ENCODE results near the gene CDS2.

The CDS2 gene

GRCh38 chr20:5184684-5185083, 57.9 kb downstream of the CDS2 start:
- H3K4me1 ChIP-seq (ENCODE audit: control insufficient read depth, low read depth, low read length) = no peaks in the 10 kb centered on the region
- H2BK15ac ChIP-seq (replicated peaks; ENCODE audit: low read depth) = no peak overlapping the region
- no CpG with 5 or more reads among the region's 1 CpG for WGBS (ENCODE audit: extremely low coverage, insufficient coverage, low lambda C conversion rate)
- no peak overlapping the region for H3K18ac ChIP-seq (ENCODE audit: low read length)
- H3K4ac ChIP-seq (ENCODE audit: low read depth, low read length) = no peak overlapping the region
- no peak overlapping the region for H4K8ac ChIP-seq (ENCODE audit: low read depth, low read length)
- H3K27me3 ChIP-seq (ENCODE audit: insufficient read depth, low read length, poor library complexity) = no peaks in the 10 kb centered on the region
- no peak overlapping the region for H4K5ac ChIP-seq (ENCODE audit: low read length)
- H3K79me2 ChIP-seq (ENCODE audit: control insufficient read depth, insufficient read depth, low read length) = no peaks in the 10 kb centered on the region
- no peak overlapping the region for H3K56ac ChIP-seq (ENCODE audit: low read length)
- no peak overlapping the region for H3K27ac ChIP-seq (ENCODE audit: low read depth, low read length)
- H2BK120ac ChIP-seq (ENCODE audit: low read depth, low read length) = no peak overlapping the region
- no peaks in the 10 kb centered on the region for H3K79me1 ChIP-seq (ENCODE audit: low read length)
- H2BK5ac ChIP-seq (ENCODE audit: low read length) = no peak overlapping the region
- no peak for DNase-seq
- no peak overlapping the region for H3K4me3 ChIP-seq (ENCODE audit: low read length)
- H3K23ac ChIP-seq (ENCODE audit: low read length) = no peak overlapping the region
- H2AK5ac ChIP-seq (ENCODE audit: low read length) = no peak overlapping the region
- H3K36me3 ChIP-seq (ENCODE audit: control insufficient read depth, insufficient read depth, low read length) = peaks cover 3% of the 10 kb centered on the region
- H3K9ac ChIP-seq (ENCODE audit: low read length) = no peak overlapping the region
- H3K4me2 ChIP-seq (ENCODE audit: low read length) = no peak overlapping the region

GRCh38 chr20:5187122-5187521, 60.3 kb downstream of the CDS2 start:
- Histone ChIP-seq H2BK5ac (ENCODE audit: low read length) (no peak overlapping the region), H3K18ac (ENCODE audit: low read length) (no peak overlapping the region), H3K79me1 (ENCODE audit: low read length) (no peaks in the 10 kb centered on the region), H2BK120ac (ENCODE audit: low read depth, low read length) (no peak overlapping the region), H3K27me3 (ENCODE audit: insufficient read depth, low read length, poor library complexity) (no peaks in the 10 kb centered on the region), H2BK15ac (replicated peaks; ENCODE audit: low read depth) (no peak overlapping the region), H3K4me1 (ENCODE audit: control insufficient read depth, low read depth, low read length) (no peaks in the 10 kb centered on the region), H3K27ac (ENCODE audit: low read depth, low read length) (no peak overlapping the region), H3K9ac (ENCODE audit: low read length) (no peak overlapping the region), H3K79me2 (ENCODE audit: control insufficient read depth, insufficient read depth, low read length) (no peaks in the 10 kb centered on the region), H4K8ac (ENCODE audit: low read depth, low read length) (no peak overlapping the region), H3K4ac (ENCODE audit: low read depth, low read length) (no peak overlapping the region), H4K5ac (ENCODE audit: low read length) (no peak overlapping the region), H3K4me3 (ENCODE audit: low read length) (no peak overlapping the region), H3K56ac (ENCODE audit: low read length) (no peak overlapping the region), H3K36me3 (ENCODE audit: control insufficient read depth, insufficient read depth, low read length) (peaks cover 7% of the 10 kb centered on the region), H3K4me2 (ENCODE audit: low read length) (no peak overlapping the region), H3K23ac (ENCODE audit: low read length) (no peak overlapping the region), H2AK5ac (ENCODE audit: low read length) (no peak overlapping the region)
- no peak for DNase-seq
- no CpG with 5 or more reads among the region's 3 CpGs for WGBS (ENCODE audit: extremely low coverage, insufficient coverage, low lambda C conversion rate)

GRCh38 chr20:5188736-5189135, 61.9 kb downstream of the CDS2 start:
- no peak for DNase-seq
- Histone ChIP-seq H3K18ac (ENCODE audit: low read length) (no peak overlapping the region), H2BK15ac (replicated peaks; ENCODE audit: low read depth) (no peak overlapping the region), H3K56ac (ENCODE audit: low read length) (no peak overlapping the region), H3K79me1 (ENCODE audit: low read length) (no peaks in the 10 kb centered on the region), H3K9ac (ENCODE audit: low read length) (no peak overlapping the region), H3K27me3 (ENCODE audit: insufficient read depth, low read length, poor library complexity) (no peaks in the 10 kb centered on the region), H2BK120ac (ENCODE audit: low read depth, low read length) (no peak overlapping the region), H3K4me3 (ENCODE audit: low read length) (no peak overlapping the region), H3K4me2 (ENCODE audit: low read length) (no peak overlapping the region), H4K5ac (ENCODE audit: low read length) (no peak overlapping the region), H3K23ac (ENCODE audit: low read length) (no peak overlapping the region), H3K79me2 (ENCODE audit: control insufficient read depth, insufficient read depth, low read length) (no peaks in the 10 kb centered on the region), H4K8ac (ENCODE audit: low read depth, low read length) (no peak overlapping the region), H3K36me3 (ENCODE audit: control insufficient read depth, insufficient read depth, low read length) (peaks cover 7% of the 10 kb centered on the region), H2AK5ac (ENCODE audit: low read length) (no peak overlapping the region), H2BK5ac (ENCODE audit: low read length) (no peak overlapping the region), H3K4ac (ENCODE audit: low read depth, low read length) (no peak overlapping the region), H3K27ac (ENCODE audit: low read depth, low read length) (no peak overlapping the region), H3K4me1 (ENCODE audit: control insufficient read depth, low read depth, low read length) (no peaks in the 10 kb centered on the region)
- WGBS (ENCODE audit: extremely low coverage, insufficient coverage, low lambda C conversion rate) = no CpG with 5 or more reads among the region's 7 CpGs

GRCh38 chr20:5189917-5190316, 63.1 kb downstream of the CDS2 start:
- H3K9ac ChIP-seq (ENCODE audit: low read length) = no peak overlapping the region
- H3K36me3 ChIP-seq (ENCODE audit: control insufficient read depth, insufficient read depth, low read length) = peaks cover 7% of the 10 kb centered on the region
- no peak overlapping the region for H2BK15ac ChIP-seq (replicated peaks; ENCODE audit: low read depth)
- H2BK120ac ChIP-seq (ENCODE audit: low read depth, low read length) = no peak overlapping the region
- no peak overlapping the region for H4K5ac ChIP-seq (ENCODE audit: low read length)
- no peaks in the 10 kb centered on the region for H3K79me1 ChIP-seq (ENCODE audit: low read length)
- no peaks in the 10 kb centered on the region for H3K27me3 ChIP-seq (ENCODE audit: insufficient read depth, low read length, poor library complexity)
- H3K18ac ChIP-seq (ENCODE audit: low read length) = no peak overlapping the region
- no CpG with 5 or more reads among the region's 6 CpGs for WGBS (ENCODE audit: extremely low coverage, insufficient coverage, low lambda C conversion rate)
- no peak overlapping the region for H3K4me3 ChIP-seq (ENCODE audit: low read length)
- no peak overlapping the region for H3K56ac ChIP-seq (ENCODE audit: low read length)
- H3K27ac ChIP-seq (ENCODE audit: low read depth, low read length) = no peak overlapping the region
- no peak overlapping the region for H4K8ac ChIP-seq (ENCODE audit: low read depth, low read length)
- H3K4ac ChIP-seq (ENCODE audit: low read depth, low read length) = no peak overlapping the region
- no peaks in the 10 kb centered on the region for H3K4me1 ChIP-seq (ENCODE audit: control insufficient read depth, low read depth, low read length)
- H3K79me2 ChIP-seq (ENCODE audit: control insufficient read depth, insufficient read depth, low read length) = no peaks in the 10 kb centered on the region
- no peak overlapping the region for H2BK5ac ChIP-seq (ENCODE audit: low read length)
- DNase-seq = no peak
- H2AK5ac ChIP-seq (ENCODE audit: low read length) = no peak overlapping the region
- H3K4me2 ChIP-seq (ENCODE audit: low read length) = no peak overlapping the region
- no peak overlapping the region for H3K23ac ChIP-seq (ENCODE audit: low read length)

GRCh38 chr20:5190444-5190843, 63.6 kb downstream of the CDS2 start:
- H3K4me3 ChIP-seq (ENCODE audit: low read length) = no peak overlapping the region
- H2BK15ac ChIP-seq (replicated peaks; ENCODE audit: low read depth) = no peak overlapping the region
- H3K56ac ChIP-seq (ENCODE audit: low read length) = no peak overlapping the region
- WGBS (ENCODE audit: extremely low coverage, insufficient coverage, low lambda C conversion rate) = no CpG with 5 or more reads among the region's 3 CpGs
- H3K27me3 ChIP-seq (ENCODE audit: insufficient read depth, low read length, poor library complexity) = no peaks in the 10 kb centered on the region
- H2BK5ac ChIP-seq (ENCODE audit: low read length) = no peak overlapping the region
- no peaks in the 10 kb centered on the region for H3K79me2 ChIP-seq (ENCODE audit: control insufficient read depth, insufficient read depth, low read length)
- H2BK120ac ChIP-seq (ENCODE audit: low read depth, low read length) = no peak overlapping the region
- no peak overlapping the region for H3K4me2 ChIP-seq (ENCODE audit: low read length)
- H4K5ac ChIP-seq (ENCODE audit: low read length) = no peak overlapping the region
- DNase-seq = no peak
- no peak overlapping the region for H3K9ac ChIP-seq (ENCODE audit: low read length)
- peaks cover 7% of the 10 kb centered on the region for H3K36me3 ChIP-seq (ENCODE audit: control insufficient read depth, insufficient read depth, low read length)
- no peak overlapping the region for H3K18ac ChIP-seq (ENCODE audit: low read length)
- no peak overlapping the region for H3K23ac ChIP-seq (ENCODE audit: low read length)
- H3K79me1 ChIP-seq (ENCODE audit: low read length) = no peaks in the 10 kb centered on the region
- H3K4ac ChIP-seq (ENCODE audit: low read depth, low read length) = no peak overlapping the region
- H3K4me1 ChIP-seq (ENCODE audit: control insufficient read depth, low read depth, low read length) = no peaks in the 10 kb centered on the region
- H2AK5ac ChIP-seq (ENCODE audit: low read length) = no peak overlapping the region
- no peak overlapping the region for H4K8ac ChIP-seq (ENCODE audit: low read depth, low read length)
- H3K27ac ChIP-seq (ENCODE audit: low read depth, low read length) = no peak overlapping the region

- Histone ChIP-seq H3K27ac (ENCODE audit: low read depth, low read length) (no peak overlapping the region), H3K36me3 (ENCODE audit: control insufficient read depth, insufficient read depth, low read length) (peaks cover 7% of the 10 kb centered on the region)
- no CpG with 5 or more reads among the region's 9 CpGs for WGBS (ENCODE audit: extremely low coverage, insufficient coverage, low lambda C conversion rate)
These were observed 65.2 kb downstream of the CDS2 start for GRCh38 chr20:5191829-5192569.

More at GRCh38 chr20:5191829-5192569, 65.2 kb downstream of the CDS2 start:
- H2BK15ac ChIP-seq (replicated peaks; ENCODE audit: low read depth) = no peak overlapping the region
- peak; percentile 78 for DNase-seq
- H3K79me2 ChIP-seq (ENCODE audit: control insufficient read depth, insufficient read depth, low read length) = no peaks in the 10 kb centered on the region
- no peak overlapping the region for H2AK5ac ChIP-seq (ENCODE audit: low read length)
- H3K79me1 ChIP-seq (ENCODE audit: low read length) = no peaks in the 10 kb centered on the region
- H3K4ac ChIP-seq (ENCODE audit: low read depth, low read length) = no peak overlapping the region
- no peak overlapping the region for H3K4me2 ChIP-seq (ENCODE audit: low read length)
- no peak overlapping the region for H3K18ac ChIP-seq (ENCODE audit: low read length)
- H3K4me3 ChIP-seq (ENCODE audit: low read length) = no peak overlapping the region
- H2BK120ac ChIP-seq (ENCODE audit: low read depth, low read length) = no peak overlapping the region
- no peaks in the 10 kb centered on the region for H3K4me1 ChIP-seq (ENCODE audit: control insufficient read depth, low read depth, low read length)
- H3K27me3 ChIP-seq (ENCODE audit: insufficient read depth, low read length, poor library complexity) = no peaks in the 10 kb centered on the region
- H4K5ac ChIP-seq (ENCODE audit: low read length) = no peak overlapping the region
- no peak overlapping the region for H3K23ac ChIP-seq (ENCODE audit: low read length)
- no peak overlapping the region for H3K9ac ChIP-seq (ENCODE audit: low read length)
- H4K8ac ChIP-seq (ENCODE audit: low read depth, low read length) = no peak overlapping the region
- H3K56ac ChIP-seq (ENCODE audit: low read length) = no peak overlapping the region
- H2BK5ac ChIP-seq (ENCODE audit: low read length) = no peak overlapping the region
